ENCODE data around the gene PMM1. TPM values are rescaled to one million over a fixed set of nuclear protein-coding genes. Genes with fewer than 3 reads are reported as not detected.
A peak's percentile ranks its signal among the peaks of the same experiment; 100 is the strongest.
"Not testable (repeated sequence)": the region's sequence is repeated elsewhere in the genome, so short reads cannot be mapped to it uniquely, and the experiment has no call there.

Gene PMM1
- total RNA-seq, result 13.0 and 15.1 TPM in 2 replicates

DNA sequence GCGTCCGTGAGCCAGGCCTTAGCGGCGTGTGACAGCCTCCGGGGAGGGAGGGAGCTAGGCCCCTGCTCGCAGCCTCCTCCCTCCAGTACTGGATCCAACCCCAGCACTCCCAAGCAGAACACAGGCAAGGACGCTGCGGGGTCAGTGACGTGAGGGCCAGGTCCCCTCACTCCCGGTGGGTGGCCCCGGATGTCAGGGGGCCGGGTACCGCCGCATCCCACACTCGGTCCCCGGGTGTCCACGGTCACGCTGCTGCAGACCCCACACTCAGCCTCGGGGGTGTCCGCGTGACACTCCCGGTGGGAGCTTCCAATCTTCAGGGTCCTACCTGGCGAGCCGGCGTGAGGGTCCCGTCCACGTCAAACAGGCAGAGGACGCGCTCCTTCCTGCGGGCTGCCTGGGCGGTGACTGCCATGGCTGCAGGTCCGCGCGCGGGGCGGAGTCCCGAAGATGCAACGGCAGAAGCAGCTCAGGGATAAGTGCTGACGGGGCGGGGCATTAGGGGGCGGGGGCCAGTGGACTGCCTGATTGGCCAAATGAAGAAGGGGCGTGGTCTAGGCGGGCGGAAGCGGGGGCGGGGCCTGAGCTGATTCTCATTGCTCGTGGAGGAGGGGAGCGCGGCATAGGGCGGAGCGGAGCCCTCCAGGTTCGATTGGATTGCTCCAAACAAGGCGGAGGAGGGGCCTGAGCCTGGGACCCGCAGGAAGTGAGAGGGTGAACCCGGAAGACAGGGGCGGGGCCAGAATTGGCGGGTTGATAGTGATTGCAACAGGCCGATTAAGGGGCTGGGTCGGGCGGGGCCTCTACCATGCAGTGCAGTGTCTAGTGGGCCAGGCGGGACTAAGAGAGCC lies at the start of gene PMM1:
PMM1 (minus strand) TSS at position 450 of the 851 bp plus-strand sequence; CDS start at position 415, 35 bp downstream.
- Mint-ChIP-seq H3K27me3 (no peaks in the 10 kb centered on the region), H3K36me3 (ENCODE audit: low read depth) (peaks cover 7% of the 10 kb centered on the region), H3K4me1 (peaks cover 12% of the 10 kb centered on the region), H3K27ac (peak within 1 kb of the TSS; percentile 88), H3K4me3 (peak within 1 kb of the TSS; percentile 91), H3K9me3 (no peaks in the 10 kb centered on the region)
- DNase-seq (peak; percentile 98), ATAC-seq (ENCODE audit: low read depth) (peak; percentile 98)
- intact Hi-C loops (cut with micrococcal nuclease), result loop anchor here (1.0 kb wide), 4 partner anchors 32 to 208 kb away; partner anchors contain the start of genes DESI1, POLR3H, TEF and XRCC6
- ChIA-PET POLR2A (interaction anchor here (0.6 to 2.8 kb wide), 24 partner anchors 12 to 1025 kb away, joined by 3 to 63 read pairs (median 4); partner anchors contain the start of genes ACO2, CCDC134, DESI1 and PHF5A), CTCF (interaction anchor here (1.2 to 2.2 kb wide), 3 partner anchors 31 to 186 kb away, joined by 3 to 8 read pairs (median 6); partner anchors contain the start of genes DESI1, POLR3H and XRCC6)
- TF ChIP-seq, protein P1, sequence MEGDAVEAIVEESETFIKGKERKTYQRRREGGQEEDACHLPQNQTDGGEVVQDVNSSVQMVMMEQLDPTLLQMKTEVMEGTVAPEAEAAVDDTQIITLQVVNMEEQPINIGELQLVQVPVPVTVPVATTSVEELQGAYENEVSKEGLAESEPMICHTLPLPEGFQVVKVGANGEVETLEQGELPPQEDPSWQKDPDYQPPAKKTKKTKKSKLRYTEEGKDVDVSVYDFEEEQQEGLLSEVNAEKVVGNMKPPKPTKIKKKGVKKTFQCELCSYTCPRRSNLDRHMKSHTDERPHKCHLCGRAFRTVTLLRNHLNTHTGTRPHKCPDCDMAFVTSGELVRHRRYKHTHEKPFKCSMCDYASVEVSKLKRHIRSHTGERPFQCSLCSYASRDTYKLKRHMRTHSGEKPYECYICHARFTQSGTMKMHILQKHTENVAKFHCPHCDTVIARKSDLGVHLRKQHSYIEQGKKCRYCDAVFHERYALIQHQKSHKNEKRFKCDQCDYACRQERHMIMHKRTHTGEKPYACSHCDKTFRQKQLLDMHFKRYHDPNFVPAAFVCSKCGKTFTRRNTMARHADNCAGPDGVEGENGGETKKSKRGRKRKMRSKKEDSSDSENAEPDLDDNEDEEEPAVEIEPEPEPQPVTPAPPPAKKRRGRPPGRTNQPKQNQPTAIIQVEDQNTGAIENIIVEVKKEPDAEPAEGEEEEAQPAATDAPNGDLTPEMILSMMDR (IDR thresholded peaks at IDR 0.05), result no peak

DNA sequence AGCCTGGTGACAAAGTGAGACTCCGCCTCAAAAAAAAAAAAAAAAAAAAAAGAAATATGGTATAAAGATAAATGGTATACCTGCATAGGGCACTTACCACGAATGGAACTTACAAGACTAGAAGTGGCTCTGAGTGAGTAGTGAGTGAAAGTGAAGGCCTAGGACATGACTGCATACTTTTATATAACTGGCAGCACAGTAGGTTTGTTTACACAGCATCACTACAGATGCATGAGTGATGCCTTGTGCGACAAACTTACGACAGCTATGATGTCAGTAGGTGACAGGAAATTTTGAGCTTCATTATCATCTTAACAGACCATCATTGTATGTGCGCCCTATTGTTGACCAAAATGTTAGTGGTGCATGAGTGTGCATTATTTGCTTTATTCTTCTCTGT lies 49.1 kb upstream of the PMM1 start:
- ATAC-seq (ENCODE audit: low read depth) (no peak), DNase-seq (no peak)
- CTCF ChIA-PET, result no interaction called here
- peaks cover 83% of the 10 kb centered on the region for H3K36me3 Mint-ChIP-seq (ENCODE audit: low read depth)
- intact Hi-C loops (cut with micrococcal nuclease), result no loop called here
- no peaks in the 10 kb centered on the region for H3K9me3 Mint-ChIP-seq
- H3K27me3 Mint-ChIP-seq, result no peaks in the 10 kb centered on the region
- H3K27ac Mint-ChIP-seq, result no peak overlapping the region
- H3K4me1 Mint-ChIP-seq, result no peaks in the 10 kb centered on the region
- no peak overlapping the region for H3K4me3 Mint-ChIP-seq
- POLR2A ChIA-PET, result no interaction called here
- TF ChIP-seq, protein P1 (IDR thresholded peaks at IDR 0.05), result no peak

DNA sequence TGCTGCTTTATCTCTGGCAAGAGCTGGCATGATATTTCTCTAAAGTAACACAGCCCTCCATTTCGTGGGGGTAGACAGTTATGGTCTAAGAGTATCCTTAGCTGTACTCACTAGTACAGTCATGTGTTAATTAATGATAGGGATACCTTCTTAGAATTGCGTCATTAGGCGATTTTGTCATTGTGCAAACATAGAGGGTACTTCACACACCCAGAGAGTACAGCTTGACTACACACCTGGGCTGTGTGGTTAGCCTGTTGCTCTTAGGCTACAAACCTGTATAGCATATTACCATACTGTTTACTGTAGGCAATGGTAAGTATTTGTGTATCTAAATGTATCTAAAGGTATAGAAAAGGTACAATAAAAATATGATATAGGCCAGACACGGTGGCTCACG lies 48.5 kb upstream of the PMM1 start:
- Mint-ChIP-seq H3K27me3 (no peaks in the 10 kb centered on the region), H3K4me3 (no peak overlapping the region), H3K9me3 (no peaks in the 10 kb centered on the region), H3K4me1 (no peaks in the 10 kb centered on the region), H3K36me3 (ENCODE audit: low read depth) (peaks cover 85% of the 10 kb centered on the region), H3K27ac (no peak overlapping the region)
- ChIA-PET POLR2A (interaction anchor here (0.6 to 0.7 kb wide), 2 partner anchors 19 to 49 kb away, joined by 3 to 6 read pairs; partner anchors contain the start of gene PMM1), CTCF (no interaction called here)
- TF ChIP-seq, protein P1 (IDR thresholded peaks at IDR 0.05), result no peak
- intact Hi-C loops (cut with micrococcal nuclease), result no loop called here
- DNase-seq (no peak), ATAC-seq (ENCODE audit: low read depth) (no peak)

DNA sequence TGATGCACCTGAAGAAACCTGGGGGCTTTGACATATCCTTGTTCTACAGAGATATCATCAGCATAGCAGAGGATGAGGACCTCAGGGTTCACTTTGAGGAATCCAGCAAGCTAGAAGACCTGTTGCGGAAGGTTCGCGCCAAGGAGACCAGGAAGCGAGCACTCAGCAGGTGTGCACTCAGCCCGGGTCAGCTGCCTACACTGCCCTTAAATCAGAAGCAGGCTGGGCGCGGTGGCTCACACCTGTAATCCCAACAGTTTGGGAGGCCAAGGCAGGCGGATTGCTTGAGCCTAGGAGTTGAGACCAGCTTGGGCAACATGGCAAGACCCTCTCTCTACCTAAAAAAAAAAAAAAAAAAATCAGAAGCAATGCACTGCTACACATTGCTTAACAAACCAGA lies 48.0 kb upstream of the PMM1 start:
- H3K27ac Mint-ChIP-seq; DNase-seq; intact Hi-C loops (cut with micrococcal nuclease); H3K27me3 Mint-ChIP-seq; H3K4me1 Mint-ChIP-seq; CTCF ChIA-PET; ATAC-seq (ENCODE audit: low read depth); H3K4me3 Mint-ChIP-seq; H3K9me3 Mint-ChIP-seq: not testable (repeated sequence)
- POLR2A ChIA-PET, result interaction anchor here (0.6 to 0.9 kb wide), 3 partner anchors 16 to 48 kb away, joined by 3 to 6 read pairs (median 3); partner anchors contain the start of genes PMM1 and XRCC6
- H3K36me3 Mint-ChIP-seq (ENCODE audit: low read depth), result peaks cover 82% of the 10 kb centered on the region

DNA sequence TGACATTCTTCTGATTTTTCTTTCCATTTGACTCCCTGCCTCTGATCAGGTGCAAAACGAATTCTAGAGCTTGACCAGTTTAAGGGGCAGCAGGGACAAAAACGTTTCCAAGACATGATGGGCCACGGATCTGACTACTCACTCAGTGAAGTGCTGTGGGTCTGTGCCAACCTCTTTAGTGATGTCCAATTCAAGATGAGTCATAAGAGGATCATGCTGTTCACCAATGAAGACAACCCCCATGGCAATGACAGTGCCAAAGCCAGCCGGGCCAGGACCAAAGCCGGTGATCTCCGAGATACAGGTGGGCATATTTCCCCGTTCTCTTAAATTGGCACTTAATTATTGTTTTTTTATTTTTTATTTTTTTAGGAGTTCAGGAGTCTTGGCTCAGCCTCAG lies 46.8 kb upstream of the PMM1 start:
- TF ChIP-seq, protein P1 (IDR thresholded peaks at IDR 0.05), result no peak
- Mint-ChIP-seq H3K36me3 (ENCODE audit: low read depth) (peaks cover 80% of the 10 kb centered on the region), H3K27me3 (no peaks in the 10 kb centered on the region), H3K4me1 (no peaks in the 10 kb centered on the region), H3K27ac (no peak overlapping the region), H3K9me3 (no peaks in the 10 kb centered on the region), H3K4me3 (no peak overlapping the region)
- POLR2A ChIA-PET, result interaction anchor here (0.7 kb wide), 1 partner anchor 1068 kb away, joined by 5 read pairs; no protein-coding TSS in a partner anchor
- DNase-seq, result no peak
- no peak for ATAC-seq (ENCODE audit: low read depth)
- CTCF ChIA-PET, result interaction anchor here (1.1 kb wide), 1 partner anchor 61 kb away, joined by 3 read pairs; no protein-coding TSS in a partner anchor
- intact Hi-C loops (cut with micrococcal nuclease), result no loop called here

DNA sequence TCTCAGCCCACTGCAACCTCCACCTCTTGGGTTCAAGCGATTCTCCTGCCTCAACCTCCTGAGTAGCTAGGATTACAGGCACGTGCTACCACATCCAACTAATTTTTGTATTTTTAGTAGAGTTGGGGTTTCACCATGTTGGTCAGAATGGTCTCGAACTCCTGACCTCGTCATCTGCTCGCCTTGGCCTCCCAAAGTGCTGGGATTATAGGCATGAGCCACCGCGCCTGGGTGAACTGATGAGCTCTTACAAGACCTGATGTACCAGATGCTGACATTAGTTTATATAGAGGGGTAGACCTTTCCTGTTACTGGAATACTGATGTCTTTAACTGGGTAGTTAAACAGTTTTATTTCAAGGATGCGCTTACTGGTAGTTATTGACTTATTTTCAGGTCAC lies 45.0 kb upstream of the PMM1 start:
- H3K9me3 Mint-ChIP-seq, POLR2A ChIA-PET: not testable (repeated sequence)

DNA sequence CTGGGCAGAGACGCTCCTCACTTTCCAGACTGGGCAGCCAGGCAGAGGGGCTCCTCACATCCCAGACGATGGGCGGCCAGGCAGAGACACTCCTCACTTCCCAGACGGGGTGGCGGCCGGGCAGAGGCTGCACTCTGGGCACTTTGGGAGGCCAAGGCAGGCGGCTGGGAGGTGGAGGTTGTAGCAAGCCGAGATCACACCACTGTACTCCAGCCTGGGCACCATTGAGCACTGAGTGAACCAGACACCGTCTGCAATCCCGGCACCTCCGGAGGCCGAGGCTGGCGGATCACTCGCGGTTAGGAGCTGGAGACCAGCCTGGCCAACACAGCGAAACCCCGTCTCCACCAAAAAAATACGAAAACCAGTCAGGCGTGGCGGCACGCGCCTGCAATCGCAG lies 42.0 kb upstream of the PMM1 start:
- CTCF ChIA-PET; intact Hi-C loops (cut with micrococcal nuclease); H3K4me3 Mint-ChIP-seq; H3K4me1 Mint-ChIP-seq; H3K9me3 Mint-ChIP-seq; H3K27ac Mint-ChIP-seq; POLR2A ChIA-PET; H3K27me3 Mint-ChIP-seq; DNase-seq; ATAC-seq (ENCODE audit: low read depth): not testable (repeated sequence)
- H3K36me3 Mint-ChIP-seq (ENCODE audit: low read depth), result peaks cover 80% of the 10 kb centered on the region

More for the DNA sequence above, 45.0 kb upstream of the PMM1 start:
- CTCF ChIA-PET; H3K27me3 Mint-ChIP-seq; H3K4me1 Mint-ChIP-seq; DNase-seq; H3K4me3 Mint-ChIP-seq; intact Hi-C loops (cut with micrococcal nuclease); H3K27ac Mint-ChIP-seq; ATAC-seq (ENCODE audit: low read depth): not testable (repeated sequence)
- peaks cover 73% of the 10 kb centered on the region for H3K36me3 Mint-ChIP-seq (ENCODE audit: low read depth)

DNA sequence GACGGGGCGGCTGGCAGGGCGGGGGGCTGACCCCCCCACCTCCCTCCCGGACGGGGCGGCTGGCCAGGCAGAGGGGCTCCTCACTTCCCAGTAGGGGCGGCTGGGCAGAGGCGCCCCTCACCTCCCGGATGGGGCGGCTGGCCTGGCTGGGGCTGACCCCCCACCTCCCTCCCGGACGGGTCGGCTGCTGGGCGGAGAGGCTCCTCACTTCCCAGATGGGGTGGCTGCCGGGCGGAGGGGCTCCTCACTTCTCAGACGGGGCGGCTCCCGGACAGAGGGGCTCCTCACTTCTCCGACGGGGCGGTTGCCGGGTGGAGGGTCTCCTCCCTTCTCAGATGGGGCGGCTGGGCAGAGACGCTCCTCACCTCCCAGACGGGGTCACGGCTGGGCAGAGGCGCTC lies 41.5 kb upstream of the PMM1 start:
- H3K9me3 Mint-ChIP-seq; DNase-seq; ATAC-seq (ENCODE audit: low read depth); H3K27me3 Mint-ChIP-seq; intact Hi-C loops (cut with micrococcal nuclease); H3K4me3 Mint-ChIP-seq; H3K27ac Mint-ChIP-seq; POLR2A ChIA-PET; CTCF ChIA-PET; H3K4me1 Mint-ChIP-seq: not testable (repeated sequence)
- H3K36me3 Mint-ChIP-seq (ENCODE audit: low read depth), result peaks cover 75% of the 10 kb centered on the region

All from activated B cell treated with CpG ODN at 0.5 μM for 24 hours (primary cell).